BE2C (cell line): ENCODE results near the gene EMC1.
"Not testable (repeated sequence)": the region's sequence is repeated elsewhere in the genome, so short reads cannot be mapped to it uniquely, and the experiment has no call there.

Source experiments
- DNase-seq: peaks from one replicate; pipeline ENCODE4 v3.0.0-alpha.2; 2020
- H3K27me3 ChIP-seq: fragments of 250-450 bp; sonication (Bioruptor Pico); 2 replicates; pipeline ENCODE4 v1.5.1; 2020; ENCODE audit warnings: mild to moderate bottlenecking
- H3K36me3 ChIP-seq: fragments of 250-450 bp; sonication (Bioruptor Pico); 2 replicates; pipeline ENCODE4 v1.5.1; 2020; ENCODE audit warnings: mild to moderate bottlenecking
- H3K4me1 ChIP-seq: fragments of 250-450 bp; sonication (Bioruptor Pico); 2 replicates; pipeline ENCODE4 v1.5.1; 2020
- H3K4me3 ChIP-seq: 2 replicates; pipeline ENCODE4 v1.5.1; 2011; ENCODE audit warnings: low read depth, low read length
- H3K9me3 ChIP-seq: fragments of 250-450 bp; sonication (Bioruptor Pico); 2 replicates; pipeline ENCODE4 v1.5.1; 2020
- CTCF ChIP-seq: IDR thresholded peaks from 2 replicates; pipeline ENCODE4 v1.5.1; 2012; ENCODE audit warnings: mild to moderate bottlenecking, low read depth, low read length

The EMC1 gene

GRCh38 chr1:19190468-19190867, 60.9 kb downstream of the EMC1 start:
- H3K36me3 ChIP-seq = peaks cover 30% of the 10 kb centered on the region
- no peaks in the 10 kb centered on the region for H3K4me1 ChIP-seq
- TF ChIP-seq CTCF = no peak
- H3K27me3 ChIP-seq = no peaks in the 10 kb centered on the region
- DNase-seq = no peak
- H3K9me3 ChIP-seq = no peaks in the 10 kb centered on the region
- H3K4me3 ChIP-seq = no peak overlapping the region

DNA sequence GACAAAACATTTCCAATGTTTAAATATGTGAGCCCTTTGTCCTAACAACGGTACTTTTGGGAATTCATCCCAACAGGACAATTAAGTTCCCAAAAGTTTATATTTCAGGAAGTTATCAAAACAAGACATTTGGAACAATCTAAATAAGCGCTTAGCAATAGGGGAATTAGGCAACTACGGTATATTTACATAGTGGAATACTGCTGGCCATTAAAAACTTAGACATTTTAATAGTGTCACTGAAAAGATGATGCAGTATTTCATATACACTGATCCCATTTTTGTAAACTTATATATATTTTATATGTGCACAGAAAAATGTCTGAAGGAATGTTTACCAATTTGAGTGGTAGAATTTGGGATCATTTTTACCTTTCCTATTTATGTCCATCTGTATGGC, 62.1 kb downstream of the EMC1 start:
- DNase-seq = no peak
- Histone ChIP-seq H3K4me1 (no peaks in the 10 kb centered on the region), H3K36me3 (peaks cover 30% of the 10 kb centered on the region), H3K4me3 (no peak overlapping the region), H3K9me3 (no peaks in the 10 kb centered on the region), H3K27me3 (no peaks in the 10 kb centered on the region)
- TF ChIP-seq CTCF = no peak

GRCh38 chr1:19187852-19188251, 63.5 kb downstream of the EMC1 start:
- H3K27me3 ChIP-seq = no peaks in the 10 kb centered on the region
- H3K4me3 ChIP-seq = no peak overlapping the region
- no peak for TF ChIP-seq CTCF
- no peak for DNase-seq
- H3K9me3 ChIP-seq = no peaks in the 10 kb centered on the region
- H3K4me1 ChIP-seq = no peaks in the 10 kb centered on the region
- peaks cover 27% of the 10 kb centered on the region for H3K36me3 ChIP-seq

DNA sequence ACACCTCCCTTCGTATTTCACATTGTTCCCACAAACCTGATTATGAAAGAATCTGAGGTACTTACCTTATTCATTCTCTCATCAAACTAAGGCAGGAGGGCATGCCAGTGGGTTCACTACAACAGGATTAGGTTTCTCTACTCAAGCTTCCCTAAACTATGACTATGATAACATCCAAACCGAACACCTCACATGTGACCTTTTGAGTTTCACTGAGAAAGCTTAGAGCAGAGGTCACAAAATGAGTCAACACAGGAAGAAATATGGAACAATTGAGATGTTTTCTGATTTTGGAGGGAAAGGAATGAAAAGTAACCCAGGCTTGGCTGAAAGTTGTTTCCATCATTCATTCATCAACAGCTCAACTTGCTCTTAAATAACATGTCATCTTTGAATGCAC, 65.3 kb downstream of the EMC1 start:
- Histone ChIP-seq H3K4me3 (no peak overlapping the region), H3K9me3 (no peaks in the 10 kb centered on the region), H3K36me3 (peaks cover 22% of the 10 kb centered on the region), H3K27me3 (no peaks in the 10 kb centered on the region), H3K4me1 (no peaks in the 10 kb centered on the region)
- TF ChIP-seq CTCF = no peak
- DNase-seq = no peak

DNA sequence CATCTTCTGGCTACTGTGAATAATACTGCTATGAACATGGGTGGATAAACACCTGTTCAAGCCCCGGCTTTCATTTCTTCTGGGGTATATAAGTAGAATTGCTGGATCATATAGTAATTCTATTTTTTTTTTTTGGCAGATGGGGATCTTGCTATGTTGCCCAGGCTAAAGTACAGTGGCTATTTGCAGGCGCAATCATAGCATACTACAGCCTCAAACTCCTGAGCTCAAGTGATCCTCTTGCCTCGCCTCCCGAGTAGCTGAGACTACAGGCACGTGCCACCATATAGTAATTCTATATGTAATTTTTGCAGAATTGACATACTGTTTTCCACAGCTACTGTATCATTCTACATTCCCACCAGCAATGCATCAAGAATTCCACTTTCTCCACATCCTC, 69.1 kb downstream of the EMC1 start:
- H3K27me3 ChIP-seq = no peaks in the 10 kb centered on the region
- H3K4me3 ChIP-seq = no peak overlapping the region
- H3K4me1 ChIP-seq = no peaks in the 10 kb centered on the region
- TF ChIP-seq CTCF = no peak
- H3K36me3 ChIP-seq = peaks cover 25% of the 10 kb centered on the region
- H3K9me3 ChIP-seq = no peaks in the 10 kb centered on the region
- no peak for DNase-seq

DNA sequence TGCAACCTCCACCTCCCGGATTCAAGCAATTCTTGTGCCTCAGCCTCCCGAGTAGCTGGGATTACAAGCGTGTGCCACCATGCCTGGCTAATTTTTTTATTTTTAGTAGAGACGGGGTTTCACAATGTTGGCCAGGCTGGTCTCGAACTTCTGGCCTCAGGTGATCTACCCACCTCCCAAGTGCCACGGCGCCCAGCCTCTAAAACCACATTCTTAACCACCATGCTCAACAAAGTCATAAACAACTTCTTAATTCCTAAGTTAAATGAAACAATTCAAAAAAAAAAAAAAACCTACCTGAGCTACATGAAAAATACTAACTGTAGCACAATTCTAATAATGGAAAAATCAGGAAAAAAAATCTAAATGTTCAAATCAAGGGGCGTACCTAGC, 71.1 kb downstream of the EMC1 start:
- not testable (repeated sequence) for H3K9me3 ChIP-seq, DNase-seq, H3K27me3 ChIP-seq, H3K4me1 ChIP-seq, H3K4me3 ChIP-seq
- H3K36me3 ChIP-seq = peaks cover 28% of the 10 kb centered on the region; the same call in 1 of the 2 replicates
